AG04449 (cell line): ENCODE measurements around the gene PREX1.
"Not testable (repeated sequence)": the region's sequence is repeated elsewhere in the genome, so short reads cannot be mapped to it uniquely, and the experiment has no call there.

Experiments
- CTCF ChIA-PET: fragments of 350-600 bp; formaldehyde crosslinking; extraction: SDS; loops from one replicate; lab custom pipeline; 2021; ENCODE audit warnings: antibody characterized with exemption; lab: Yijun Ruan, JAX
- POLR2A ChIA-PET: fragments of 400-600, 350-600 bp; formaldehyde crosslinking; extraction: SDS; loops from one replicate; lab custom pipeline; 2020; ENCODE audit warnings: antibody characterized with exemption, inconsistent platforms; lab: Yijun Ruan, JAX
- DNase-seq: peaks from one replicate; pipeline ENCODE4 v3.0.0-alpha.2; 2010; ENCODE audit warnings: low read depth, low spot score
- H3K4me3 ChIP-seq: 2 replicates; pipeline ENCODE4 v1.5.1; 2011; ENCODE audit warnings: low read depth, mild to moderate bottlenecking, control low read depth, low read length
- TF ChIP-seq, protein P1 (sequence below): IDR thresholded peaks from one replicate; pipeline ENCODE4 v1.5.1; 2011; ENCODE audit warnings: mild to moderate bottlenecking, moderate library complexity, low read length, control low read depth, inconsistent platforms; ENCODE audit not compliant: insufficient read depth; ENCODE audit errors: missing control alignments

Gene PREX1

DNA sequence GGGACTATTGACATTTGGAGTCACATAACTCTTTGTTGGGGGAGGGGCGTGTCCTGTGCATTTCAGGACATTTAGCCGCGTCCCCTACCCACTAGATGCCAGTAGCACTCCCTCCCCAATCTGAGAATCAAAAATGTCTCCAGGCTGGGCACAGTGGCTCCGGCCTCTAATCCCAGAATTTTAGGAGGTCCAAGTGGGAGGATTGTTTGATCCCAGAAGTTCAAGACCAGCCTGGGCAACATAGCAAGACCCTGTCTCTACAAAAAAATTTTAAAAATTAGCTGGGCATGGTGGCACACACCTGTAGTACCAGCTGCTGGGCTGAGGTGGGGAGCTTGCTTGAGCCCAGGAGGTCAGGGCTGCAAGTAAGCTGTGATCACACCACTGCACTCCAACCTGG is 2.1 kb upstream of the PREX1 start:
- no peak overlapping the region for H3K4me3 ChIP-seq
- TF ChIP-seq, protein P1, sequence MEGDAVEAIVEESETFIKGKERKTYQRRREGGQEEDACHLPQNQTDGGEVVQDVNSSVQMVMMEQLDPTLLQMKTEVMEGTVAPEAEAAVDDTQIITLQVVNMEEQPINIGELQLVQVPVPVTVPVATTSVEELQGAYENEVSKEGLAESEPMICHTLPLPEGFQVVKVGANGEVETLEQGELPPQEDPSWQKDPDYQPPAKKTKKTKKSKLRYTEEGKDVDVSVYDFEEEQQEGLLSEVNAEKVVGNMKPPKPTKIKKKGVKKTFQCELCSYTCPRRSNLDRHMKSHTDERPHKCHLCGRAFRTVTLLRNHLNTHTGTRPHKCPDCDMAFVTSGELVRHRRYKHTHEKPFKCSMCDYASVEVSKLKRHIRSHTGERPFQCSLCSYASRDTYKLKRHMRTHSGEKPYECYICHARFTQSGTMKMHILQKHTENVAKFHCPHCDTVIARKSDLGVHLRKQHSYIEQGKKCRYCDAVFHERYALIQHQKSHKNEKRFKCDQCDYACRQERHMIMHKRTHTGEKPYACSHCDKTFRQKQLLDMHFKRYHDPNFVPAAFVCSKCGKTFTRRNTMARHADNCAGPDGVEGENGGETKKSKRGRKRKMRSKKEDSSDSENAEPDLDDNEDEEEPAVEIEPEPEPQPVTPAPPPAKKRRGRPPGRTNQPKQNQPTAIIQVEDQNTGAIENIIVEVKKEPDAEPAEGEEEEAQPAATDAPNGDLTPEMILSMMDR: no peak
- CTCF ChIA-PET: no interaction called here
- DNase-seq: no peak
- POLR2A ChIA-PET: no interaction called here

DNA sequence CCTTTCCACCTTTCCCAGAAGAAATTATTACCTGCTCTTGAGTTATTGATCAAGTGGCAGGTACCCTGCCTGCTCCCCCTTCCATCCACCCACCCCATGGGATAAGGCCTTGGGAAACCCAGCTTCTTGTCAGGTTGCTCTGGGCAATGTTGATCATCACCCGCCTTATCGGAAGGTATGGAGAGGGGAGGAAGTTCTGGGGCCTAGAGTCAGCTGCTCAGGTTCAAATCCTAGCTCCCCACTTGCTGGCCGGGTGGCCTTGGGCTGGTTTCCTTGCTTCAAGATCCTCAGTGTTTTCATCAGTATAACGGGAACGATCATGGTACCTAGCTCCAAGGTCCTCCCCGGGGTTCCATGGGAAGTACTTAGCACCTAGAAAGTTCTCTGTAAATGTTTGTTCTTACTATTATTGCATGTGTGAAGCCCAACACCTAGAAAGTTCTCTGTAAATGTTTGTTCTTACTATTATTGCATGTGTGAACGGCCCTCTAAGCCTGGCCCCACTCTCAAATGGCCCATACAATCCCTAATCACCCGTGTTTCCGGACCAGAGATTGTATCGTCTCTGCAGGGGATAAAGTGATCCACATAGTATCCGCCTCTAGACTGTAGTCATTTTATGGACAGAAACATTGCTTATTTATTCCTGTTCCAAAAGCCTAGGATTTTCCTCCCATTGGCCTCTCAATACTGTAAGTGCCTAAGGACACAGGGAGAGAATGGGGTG is 1.1 kb upstream of the PREX1 start:
- POLR2A ChIA-PET: no interaction called here
- TF ChIP-seq, protein P1: no peak
- DNase-seq: no peak
- peak overlapping the region; percentile 65 for H3K4me3 ChIP-seq
- CTCF ChIA-PET: interaction anchor here (0.7 to 2.0 kb wide), 3 partner anchors 11 to 171 kb away, joined by 3 to 4 read pairs (median 4); no protein-coding TSS in a partner anchor

DNA sequence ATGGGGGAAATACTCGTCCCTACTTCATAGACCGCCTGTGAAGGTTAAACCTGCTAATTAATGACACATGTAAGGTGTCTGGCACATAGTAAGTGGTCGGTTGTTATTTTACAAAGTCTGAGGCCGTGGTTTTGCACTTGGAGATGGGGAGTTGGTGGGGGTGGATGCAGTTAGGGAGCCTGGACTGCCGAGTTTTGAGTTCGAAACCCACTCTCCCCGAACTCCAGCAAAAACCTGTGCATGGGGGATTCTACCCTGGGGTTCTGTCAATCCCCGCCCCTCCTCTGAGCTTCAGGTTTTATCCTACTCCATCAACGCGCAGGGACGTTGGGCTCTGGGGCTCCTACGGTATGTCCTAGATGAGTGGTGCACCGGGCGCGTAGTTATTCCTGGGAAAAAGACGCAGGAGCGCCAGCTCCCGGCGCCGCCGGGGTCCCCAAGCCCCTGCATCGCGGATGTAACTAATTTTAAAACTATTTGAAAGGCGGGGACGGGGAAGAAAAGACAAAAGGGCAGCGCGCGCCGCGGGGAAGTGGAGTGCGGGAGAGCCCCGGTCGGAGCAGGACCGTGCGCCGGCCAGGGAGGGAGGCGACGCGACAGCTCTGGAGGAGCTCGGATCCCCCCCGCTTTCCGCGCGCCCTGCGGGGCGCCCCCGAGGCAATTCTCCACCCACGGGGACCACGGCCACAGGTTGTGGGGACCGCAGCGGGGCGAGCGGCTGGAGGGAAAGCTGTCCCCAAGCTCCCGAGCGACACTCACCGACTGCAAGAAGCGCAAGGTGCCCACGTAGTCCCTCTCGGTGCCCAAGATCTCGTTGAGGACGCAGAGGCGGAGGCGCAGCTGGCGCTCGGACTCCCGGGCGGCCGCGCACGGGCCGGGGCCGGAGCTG is 672 bp downstream of the PREX1 start:
- peak overlapping the region; percentile 70 for H3K4me3 ChIP-seq
- POLR2A ChIA-PET: interaction anchor here (0.7 kb wide), 1 partner anchor 104 kb away, joined by 4 read pairs; no protein-coding TSS in a partner anchor
- TF ChIP-seq, protein P1: no peak
- CTCF ChIA-PET: interaction anchor here (1.3 to 2.0 kb wide), 3 partner anchors 9 to 169 kb away, joined by 4 to 5 read pairs (median 4); no protein-coding TSS in a partner anchor
- no peak for DNase-seq

DNA sequence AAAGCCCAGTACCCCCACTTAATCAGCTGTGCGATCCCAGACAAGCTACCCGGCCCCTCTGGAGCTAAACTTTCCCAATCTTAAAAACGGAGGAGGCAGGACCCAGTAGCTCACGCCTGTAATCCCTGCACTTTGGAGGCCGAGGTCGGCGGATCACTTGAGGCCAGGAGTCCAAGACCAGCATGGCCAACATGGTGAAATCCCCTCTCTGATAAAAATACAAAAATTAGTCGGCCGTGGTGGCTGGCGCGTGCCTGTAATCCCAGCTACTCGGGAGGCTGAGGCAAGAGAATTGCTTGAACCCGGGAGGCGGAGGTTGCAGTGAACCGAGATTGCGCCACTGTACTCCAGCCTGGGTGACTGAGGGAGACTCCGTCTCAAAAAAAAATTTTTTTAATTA is 1.3 kb downstream of the PREX1 start:
- CTCF ChIA-PET: interaction anchor here (1.3 to 1.9 kb wide), 2 partner anchors 166 to 169 kb away, joined by 4 to 5 read pairs; no protein-coding TSS in a partner anchor
- DNase-seq, POLR2A ChIA-PET: not testable (repeated sequence)
- H3K4me3 ChIP-seq: peak overlapping the region; percentile 70

DNA sequence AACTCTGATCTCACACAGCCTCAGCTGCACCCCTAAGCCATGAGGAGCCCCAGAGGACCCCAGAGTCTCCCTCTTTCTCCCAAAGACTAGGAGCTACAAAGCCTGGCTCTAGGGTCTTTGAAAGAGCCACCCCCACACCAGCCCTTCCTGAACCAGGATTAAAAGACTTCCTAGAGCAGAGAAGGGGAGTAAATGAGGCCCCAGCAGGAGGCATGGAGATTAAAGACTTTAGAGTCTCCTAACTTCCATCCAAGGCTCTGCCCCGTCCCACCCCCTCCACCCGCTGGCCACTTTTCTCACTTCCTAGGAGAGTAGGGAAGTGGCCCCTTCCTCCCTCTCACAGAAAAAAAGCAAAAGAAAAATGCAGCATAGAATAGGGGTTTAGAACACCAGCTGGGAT is 1.7 kb downstream of the PREX1 start:
- ChIA-PET CTCF (interaction anchor here (1.9 kb wide), 1 partner anchor 166 kb away, joined by 4 read pairs; no protein-coding TSS in a partner anchor), POLR2A (interaction anchor here (0.5 kb wide), 1 partner anchor 79 kb away, joined by 4 read pairs; no protein-coding TSS in a partner anchor)
- TF ChIP-seq, protein P1: no peak
- DNase-seq: no peak
- H3K4me3 ChIP-seq: peak overlapping the region; percentile 25; the same call in 1 of the 2 replicates

DNA sequence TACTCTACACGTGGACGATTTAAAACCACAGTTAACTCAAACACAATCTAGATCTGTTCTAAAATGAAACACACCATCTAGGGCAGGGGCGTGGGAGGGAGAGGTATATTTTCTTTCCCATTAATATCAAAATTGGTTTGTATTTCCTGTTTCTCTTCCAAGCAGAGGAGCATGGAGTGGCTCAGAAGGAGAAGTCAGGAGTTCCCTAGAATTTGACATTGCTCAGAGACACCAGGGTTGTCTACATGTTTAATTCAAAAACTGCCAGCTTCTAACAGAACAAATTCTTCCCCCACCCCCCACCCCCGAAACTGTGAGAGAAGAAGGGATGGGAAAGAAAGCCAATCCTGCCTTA is 2.3 kb downstream of the PREX1 start:
- DNase-seq: no peak
- CTCF ChIA-PET: interaction anchor here (1.9 kb wide), 1 partner anchor 165 kb away, joined by 4 read pairs; no protein-coding TSS in a partner anchor
- TF ChIP-seq, protein P1: no peak
- POLR2A ChIA-PET: interaction anchor here (0.5 kb wide), 1 partner anchor 79 kb away, joined by 4 read pairs; no protein-coding TSS in a partner anchor
- no peak overlapping the region for H3K4me3 ChIP-seq
